A375 (cell line): ENCODE measurements around the gene HDAC6. TPM values are rescaled to one million over a fixed set of nuclear protein-coding genes. Genes with fewer than 3 reads are reported as not detected.

ENCODE experiments used
- small RNA-seq: library from RNA; depleted of rRNA; stranded (forward); fragments of <200 nt; gene quantifications from one replicate; pipeline ENCODE3, GENCODE V24; 2014
- total RNA-seq: library from RNA; depleted of rRNA; stranded (reverse); fragments of >200 nt; shearing (Covaris generic); gene quantifications from 2 replicates; pipeline ENCODE4 v1.2.3, GENCODE V29; 2014; rRNA removed

The HDAC6 gene
- 52.6 and 53.5 TPM in 2 replicates for total RNA-seq

DNA sequence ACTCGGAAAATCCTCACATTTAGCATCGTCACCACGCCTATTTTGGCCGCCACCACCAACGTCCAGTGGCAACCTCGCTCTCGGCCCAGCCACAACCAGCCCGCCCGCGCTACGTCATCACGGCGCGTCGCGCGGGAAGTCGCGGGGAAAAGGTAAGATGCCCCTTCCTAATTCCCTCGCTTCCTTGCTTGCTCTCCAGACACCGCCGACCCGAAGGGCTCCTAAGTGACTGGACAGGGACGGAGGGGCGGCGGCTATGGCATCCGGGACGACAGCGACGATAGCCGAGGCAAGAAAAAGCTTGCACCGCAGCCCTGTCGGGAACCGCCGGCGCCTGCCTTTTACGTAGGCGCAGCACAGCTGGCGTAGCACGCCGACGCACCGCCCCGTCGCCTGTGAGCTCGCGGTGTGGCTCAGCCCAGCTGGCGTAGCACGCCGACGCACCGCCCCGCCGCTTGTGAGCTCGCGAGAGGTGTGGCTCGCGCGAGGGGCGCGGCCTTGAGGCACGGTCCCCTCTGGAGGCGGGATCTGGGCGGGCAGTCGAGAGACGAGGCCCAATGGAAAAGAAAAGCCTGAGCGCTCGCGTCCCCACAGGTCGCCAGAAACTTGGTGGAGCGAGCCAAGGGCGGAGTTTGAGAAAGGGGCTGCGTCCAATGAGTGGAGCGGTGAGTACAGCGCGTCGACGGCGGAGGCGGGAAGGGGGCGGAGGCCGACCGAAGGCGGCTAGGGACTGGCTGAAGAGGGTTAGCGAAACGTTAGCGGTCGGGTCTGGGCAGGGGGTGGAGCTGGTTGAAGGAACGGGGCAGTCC lies at the start of gene HDAC6:
Gene HDAC6 (plus strand): TSS at position 788 of the 809 bp plus-strand sequence. CDS start 626 bp downstream, outside the sequence.

DNA sequence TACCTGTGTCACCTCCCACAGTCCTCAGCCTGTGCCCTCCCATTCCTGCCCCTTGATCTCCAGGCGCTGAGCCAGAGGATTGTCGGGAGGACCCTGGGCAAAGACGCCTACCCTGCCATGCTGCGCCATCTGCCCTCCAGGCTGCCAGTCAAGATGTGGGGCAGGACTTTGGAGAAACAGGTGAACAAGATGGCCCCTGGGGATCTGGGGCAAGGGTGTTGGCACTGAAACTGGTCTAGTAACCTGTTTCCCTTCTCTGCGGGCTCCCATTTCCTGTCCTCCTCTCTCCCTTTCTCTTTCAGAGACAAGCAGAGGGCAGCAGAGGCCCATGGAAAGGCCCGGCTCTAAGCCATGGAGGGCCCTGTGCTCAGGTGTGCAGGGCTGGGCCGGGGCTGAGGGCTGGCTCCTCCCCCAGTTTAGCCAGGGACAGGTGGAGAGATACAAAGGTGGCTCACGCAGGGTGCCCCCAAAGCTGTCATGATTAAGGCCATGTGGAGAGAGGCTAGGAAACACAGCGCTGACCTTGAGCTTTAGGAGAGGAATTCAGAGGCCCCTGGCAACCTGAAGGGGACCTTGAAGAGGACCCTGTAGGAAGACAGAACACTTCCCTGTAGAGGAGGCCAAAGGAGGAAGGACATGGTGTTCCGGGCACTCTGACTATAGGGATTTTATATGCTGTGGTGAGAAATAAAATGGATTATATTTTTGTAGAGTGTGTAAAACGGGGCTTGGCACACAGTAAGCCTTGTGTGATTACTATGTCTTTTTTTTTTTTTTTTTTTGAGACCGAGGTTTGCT lies 40.0 kb upstream of the HDAC6 start, which contains the start of gene GLOD5:
Gene GLOD5 (plus strand): TSS at position 74 of the 798 bp plus-strand sequence. CDS start 44 bp downstream, at position 118.

DNA sequence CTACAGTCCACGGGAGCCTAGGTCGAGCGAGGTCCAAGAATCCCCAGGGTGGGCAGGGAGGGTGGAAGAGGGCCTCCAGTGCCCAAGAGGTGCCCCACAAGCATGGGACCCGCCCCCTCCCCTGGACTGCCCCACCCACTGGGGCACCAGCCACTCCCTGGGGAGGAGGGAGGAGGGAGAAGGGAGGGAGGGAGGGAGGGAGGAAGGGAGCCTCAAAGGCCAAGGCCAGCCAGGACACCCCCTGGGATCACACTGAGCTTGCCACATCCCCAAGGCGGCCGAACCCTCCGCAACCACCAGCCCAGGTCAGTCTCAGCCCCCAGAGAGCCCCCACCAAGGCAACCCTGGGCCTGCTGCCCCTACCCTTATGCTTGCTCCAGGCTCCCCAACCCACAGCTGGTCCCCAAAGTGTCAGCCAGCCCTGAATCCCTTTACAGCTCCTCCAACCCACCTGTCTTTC lies 15.5 kb upstream of the HDAC6 start, which contains the start of gene GATA1:
Gene GATA1 (plus strand): TSS at position 250 of the 460 bp plus-strand sequence. CDS start 4,520 bp downstream, outside the sequence.

DNA sequence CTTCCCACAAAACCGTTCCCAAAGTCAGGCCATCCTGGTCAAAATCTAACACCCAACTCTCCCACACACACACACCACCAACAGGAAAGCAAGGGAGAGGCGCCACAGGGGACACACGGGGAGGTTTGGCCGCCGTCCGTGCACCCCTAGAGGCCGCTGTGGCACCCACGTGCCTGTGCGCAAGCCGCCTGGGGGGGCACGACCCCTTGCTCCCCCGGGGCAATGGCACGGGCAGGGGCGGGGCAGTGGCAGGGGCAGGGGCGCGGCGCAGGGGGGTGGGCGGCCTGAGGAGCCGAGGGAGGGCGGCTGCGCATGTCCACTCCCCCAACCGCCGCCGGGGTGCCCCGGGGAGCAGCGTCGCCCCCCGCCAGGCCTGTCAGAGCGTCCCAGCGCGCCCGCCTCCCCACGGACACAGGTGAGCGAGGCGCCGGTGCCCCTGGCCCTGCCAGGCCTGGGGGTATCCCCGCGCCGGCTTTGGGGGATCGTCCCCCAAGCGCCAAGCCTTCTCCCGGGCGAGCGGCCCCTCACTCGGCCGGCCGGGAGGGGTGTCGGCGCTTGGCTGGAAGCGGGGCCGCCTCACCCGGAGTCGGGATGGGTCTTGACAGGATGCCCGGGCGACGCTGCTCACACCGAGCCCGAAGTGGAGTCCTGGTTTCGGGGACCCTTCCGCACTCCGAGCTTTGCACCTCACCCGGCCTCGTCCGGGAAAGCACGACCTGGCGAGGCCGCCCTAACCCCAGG lies 24.4 kb downstream of the HDAC6 start, which contains the start of gene ERAS:
Gene ERAS (plus strand): TSS at position 379 of the 741 bp plus-strand sequence. CDS start 2,611 bp downstream, outside the sequence.

DNA sequence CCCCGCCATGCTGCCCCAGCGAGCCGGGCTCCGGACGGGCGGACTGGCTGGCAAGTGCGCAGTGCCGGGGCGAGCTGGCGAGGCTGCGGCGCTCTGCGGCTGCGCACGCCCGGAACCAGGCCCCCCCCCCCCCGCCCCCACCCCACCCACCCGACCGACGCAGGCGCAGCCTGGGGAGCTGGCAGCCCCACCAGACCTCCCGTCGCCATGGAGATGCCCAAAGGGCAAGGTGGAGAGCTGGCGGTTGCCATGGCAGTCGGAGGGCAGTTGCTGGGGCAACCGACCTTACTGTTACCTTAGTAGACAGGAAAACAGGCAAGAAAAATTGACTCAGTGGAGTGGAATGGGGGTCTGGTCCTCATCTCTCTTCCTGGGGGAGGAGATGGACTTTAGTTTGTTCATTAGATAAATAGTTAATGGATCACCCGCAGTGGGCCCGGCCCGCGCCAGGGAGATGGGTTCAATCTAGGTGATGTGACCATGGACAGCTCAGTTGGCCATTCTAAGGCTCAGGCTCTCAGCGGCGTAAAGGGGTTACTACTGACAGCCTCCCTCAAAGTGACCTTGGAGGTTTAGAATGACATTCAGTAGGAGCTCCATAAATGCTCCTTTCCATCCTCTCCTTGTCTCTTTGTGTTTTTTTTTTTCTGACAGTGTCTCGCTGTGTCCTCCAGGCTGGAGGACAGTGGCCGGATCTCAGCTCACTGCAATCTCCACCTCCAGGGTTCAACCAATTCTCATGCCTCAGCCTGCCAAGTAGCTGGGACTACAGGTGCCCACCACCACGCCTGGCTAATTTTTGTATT lies 33.9 kb downstream of the HDAC6 start, which contains the start of gene PCSK1N:
Gene PCSK1N (minus strand): TSS at position 87 of the 806 bp plus-strand sequence. CDS start 78 bp downstream, at position 9.

Small RNAs within 50 kb of the gene (small RNA-seq; reads per million reads assigned to genes)
- gene RNU6-29P: not detected

Other genes with a start within 250 kb of the HDAC6 start
- 282 and 286 TPM in 2 replicates for gene RBM3, start 227.6 kb upstream of the HDAC6 start, total RNA-seq
- 135 and 153 TPM in 2 replicates for gene WDR13, start 204.6 kb upstream of the HDAC6 start, total RNA-seq
- 0.69 and 1.6 TPM in 2 replicates for gene WAS, start 118.3 kb upstream of the HDAC6 start, total RNA-seq
- 24.2 and 24.8 TPM in 2 replicates for gene SUV39H1, start 105.3 kb upstream of the HDAC6 start, total RNA-seq
- not detected in 2 replicates for gene GLOD5, start 40.3 kb upstream of the HDAC6 start, total RNA-seq
- not detected in 2 replicates for gene GATA1, start 15.5 kb upstream of the HDAC6 start, total RNA-seq
- not detected in 2 replicates for gene ERAS, start 24.4 kb downstream of the HDAC6 start, total RNA-seq
- 0.94 and 2.3 TPM in 2 replicates for gene PCSK1N, start 33.5 kb downstream of the HDAC6 start, total RNA-seq
- 87.5 and 103 TPM in 2 replicates for gene TIMM17B, start 95.7 kb downstream of the HDAC6 start, total RNA-seq
- 169 and 185 TPM in 2 replicates for gene PQBP1, start 95.9 kb downstream of the HDAC6 start, total RNA-seq
- gene SLC35A2, start 109.6 kb downstream of the HDAC6 start, total RNA-seq: 31.2 and 31.6 TPM in 2 replicates
- gene PIM2, start 117.0 kb downstream of the HDAC6 start, total RNA-seq: 16.0 and 21.2 TPM in 2 replicates
- 54.6 and 60.1 TPM in 2 replicates for gene OTUD5, start 155.5 kb downstream of the HDAC6 start, total RNA-seq
- 0.30 and 0.96 TPM in 2 replicates for gene KCND1, start 169.8 kb downstream of the HDAC6 start, total RNA-seq
- gene GRIPAP1, start 200.2 kb downstream of the HDAC6 start, total RNA-seq: 44.3 and 49.3 TPM in 2 replicates
- gene TFE3, start 241.3 kb downstream of the HDAC6 start, total RNA-seq: 41.4 and 48.1 TPM in 2 replicates